Epithelial cell of proximal tubule (primary cell): Measurements from ENCODE around the gene DBR1. TPM values are rescaled to one million over a fixed set of nuclear protein-coding genes. Genes with fewer than 3 reads are reported as not detected.
"Not testable (repeated sequence)": the region's sequence is repeated elsewhere in the genome, so short reads cannot be mapped to it uniquely, and the experiment has no call there.

Source experiments
- DNase-seq: peaks from one replicate; pipeline ENCODE4 v3.0.0-alpha.2; 2011; ENCODE audit warnings: low read depth
- H3K4me3 ChIP-seq: 2 replicates; pipeline ENCODE4 v1.5.1; 2011; ENCODE audit warnings: low read depth, mild to moderate bottlenecking, low read length
- CTCF ChIP-seq: conservative IDR thresholded peaks from 2 replicates; pipeline ENCODE4 v1.5.1; 2012; ENCODE audit warnings: low read depth, mild to moderate bottlenecking, low read length
- total RNA-seq: library from RNA; depleted of rRNA; stranded (reverse); fragments of >200 nt; gene quantifications from 2 replicates; pipeline ENCODE4 v1.2.3, GENCODE V29; 2015

The DBR1 gene
- total RNA-seq, 1 donor from 2014 or later: 11.8 TPM

GRCh38 chr3:138172625-138173024 lies 2.1 kb downstream of the DBR1 start:
- no peak for DNase-seq
- H3K4me3 ChIP-seq: no peak overlapping the region
- TF ChIP-seq CTCF: no peak

GRCh38 chr3:138165061-138165460 lies 9.7 kb downstream of the DBR1 start:
- no peak for DNase-seq
- no peak for TF ChIP-seq CTCF

DNA sequence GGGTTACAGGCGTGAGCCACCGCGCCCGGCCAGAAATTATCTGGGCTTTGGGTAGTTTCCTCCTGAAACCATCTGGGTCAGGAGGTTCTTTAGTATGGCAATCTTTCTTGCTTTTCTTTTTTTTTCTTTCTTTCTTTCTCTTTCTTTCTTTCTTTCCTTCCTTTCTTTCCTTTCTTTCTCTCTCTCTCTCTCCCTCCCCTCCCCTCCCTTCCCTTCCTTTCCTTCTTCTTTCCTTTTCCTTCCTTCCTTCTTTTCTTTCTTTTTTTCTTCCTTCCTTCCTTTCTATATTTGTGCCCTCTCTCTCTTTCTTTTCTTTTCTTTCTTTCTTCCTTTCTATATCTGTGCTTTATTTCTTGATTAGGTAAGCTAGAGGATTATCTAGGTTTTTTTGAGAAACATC lies 17.0 kb downstream of the DBR1 start:
- no peak for TF ChIP-seq CTCF
- H3K4me3 ChIP-seq: no peak overlapping the region
- DNase-seq: no peak

More at GRCh38 chr3:138165061-138165460, 9.7 kb downstream of the DBR1 start:
- H3K4me3 ChIP-seq: no peak overlapping the region

DNA sequence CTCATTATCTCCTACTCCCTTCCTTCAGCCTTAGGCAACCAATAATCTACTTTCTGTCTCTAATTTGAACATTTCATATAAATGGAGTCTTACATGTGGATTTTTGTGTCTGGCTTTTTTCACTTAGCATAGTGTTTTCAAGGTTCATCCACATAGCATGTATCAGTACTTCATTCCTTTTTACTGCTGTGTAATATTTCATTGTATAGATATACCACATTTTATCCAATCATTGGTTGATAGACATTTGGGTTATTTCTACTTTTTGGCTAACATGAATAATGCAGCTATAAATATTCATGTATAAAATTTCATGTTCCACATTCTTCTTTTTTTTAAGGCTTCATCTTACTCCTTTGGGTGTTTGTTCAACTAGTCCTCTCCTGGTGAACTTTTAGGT lies 20.2 kb downstream of the DBR1 start:
- TF ChIP-seq CTCF: no peak
- DNase-seq: no peak
- H3K4me3 ChIP-seq: no peak overlapping the region

- TF ChIP-seq CTCF: peak; percentile 18
- H3K4me3 ChIP-seq: no peak overlapping the region
- DNase-seq: no peak
These were observed 26.2 kb downstream of the DBR1 start for GRCh38 chr3:138148503-138148902.

GRCh38 chr3:138142181-138142580 lies 32.5 kb downstream of the DBR1 start:
- not testable (repeated sequence) for DNase-seq, H3K4me3 ChIP-seq

DNA sequence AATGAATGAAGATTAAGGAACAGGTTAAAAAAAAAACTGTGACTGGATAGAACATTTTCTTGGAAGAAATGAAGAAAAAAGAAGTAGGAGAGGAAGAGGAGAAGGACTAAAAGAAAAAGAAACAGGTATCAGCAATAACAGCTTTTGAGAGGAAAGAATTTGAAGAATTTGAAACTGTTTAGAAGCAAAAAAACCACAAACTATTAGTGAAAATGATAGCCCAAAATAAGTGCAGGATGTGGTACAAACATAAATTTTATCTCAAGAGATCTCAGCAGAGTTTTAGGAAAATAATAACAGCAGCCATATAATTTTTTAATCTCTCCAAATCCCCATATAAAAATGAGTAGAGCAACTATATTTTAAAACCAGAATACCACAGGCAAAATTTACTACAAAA lies 33.8 kb downstream of the DBR1 start:
- no peak overlapping the region for H3K4me3 ChIP-seq
- no peak for TF ChIP-seq CTCF
- no peak for DNase-seq

DNA sequence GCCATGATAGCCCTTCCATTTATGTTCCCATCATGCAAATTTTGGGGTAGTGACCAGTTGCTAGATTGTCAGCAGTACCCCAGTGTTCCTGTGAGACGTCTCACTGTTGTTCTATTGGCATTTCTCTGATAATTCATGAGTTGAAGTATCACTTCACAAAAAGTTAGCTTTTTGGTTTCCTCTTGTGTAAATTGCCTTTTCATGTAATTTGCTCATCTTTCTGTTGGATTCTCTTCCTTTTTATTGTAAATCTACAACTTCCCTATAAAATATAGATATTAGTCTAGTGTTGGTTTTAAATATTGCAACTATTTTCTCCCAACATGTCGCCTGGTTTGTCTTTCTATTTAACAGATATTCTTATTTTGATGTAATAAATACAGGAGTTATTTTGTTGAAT lies 35.0 kb downstream of the DBR1 start:
- no peak for TF ChIP-seq CTCF

More for the DNA sequence above, 35.0 kb downstream of the DBR1 start:
- H3K4me3 ChIP-seq: no peak overlapping the region
- DNase-seq: no peak
